HG03103 (cell line): ENCODE measurements around the gene ADGRL2.

Experiments used
- ATAC-seq: cut with Tn5 transposase; IDR thresholded peaks from one replicate; pipeline ENCODE4 v1.9.1; 2021; ENCODE audit warnings: low read depth; ENCODE audit not compliant: unreplicated experiment

The ADGRL2 gene

GRCh38 chr1:81894867-81895266 lies 94.1 kb downstream of the ADGRL2 start:
- no peak for ATAC-seq

- ATAC-seq, result no peak
Measured at GRCh38 chr1:81899214-81899821, 98.6 kb downstream of the ADGRL2 start.

- ATAC-seq, result no peak
Measured at GRCh38 chr1:81907575-81907974, 106.8 kb downstream of the ADGRL2 start.

GRCh38 chr1:81912383-81912782 lies 111.6 kb downstream of the ADGRL2 start:
- ATAC-seq, result no peak

GRCh38 chr1:81915937-81916336 lies 115.2 kb downstream of the ADGRL2 start:
- ATAC-seq, result no peak

GRCh38 chr1:81920245-81920740 lies 119.6 kb downstream of the ADGRL2 start:
- ATAC-seq, result no peak

GRCh38 chr1:81920886-81921285 lies 120.2 kb downstream of the ADGRL2 start:
- no peak for ATAC-seq

- no peak for ATAC-seq
Measured at GRCh38 chr1:81921344-81921743, 120.6 kb downstream of the ADGRL2 start.

- no peak for ATAC-seq
Measured at GRCh38 chr1:81921851-81922462, 121.2 kb downstream of the ADGRL2 start.

- no peak for ATAC-seq
Measured at GRCh38 chr1:81922955-81923354, 122.2 kb downstream of the ADGRL2 start.

GRCh38 chr1:81929106-81929505 lies 128.4 kb downstream of the ADGRL2 start:
- ATAC-seq, result no peak

GRCh38 chr1:81936853-81937252 lies 136.1 kb downstream of the ADGRL2 start:
- no peak for ATAC-seq

- ATAC-seq, result no peak
Measured at GRCh38 chr1:81937791-81938450, 137.2 kb downstream of the ADGRL2 start.

GRCh38 chr1:81948495-81948894 lies 147.8 kb downstream of the ADGRL2 start:
- ATAC-seq, result no peak

GRCh38 chr1:81949421-81949820 lies 148.7 kb downstream of the ADGRL2 start:
- ATAC-seq, result no peak

GRCh38 chr1:81950037-81950436 lies 149.3 kb downstream of the ADGRL2 start:
- ATAC-seq, result no peak

GRCh38 chr1:81950591-81951244 lies 150.0 kb downstream of the ADGRL2 start:
- ATAC-seq, result no peak

- no peak for ATAC-seq
Measured at GRCh38 chr1:81954534-81955020, 153.8 kb downstream of the ADGRL2 start.

- no peak for ATAC-seq
Measured at GRCh38 chr1:81967951-81968350, 167.2 kb downstream of the ADGRL2 start.

GRCh38 chr1:81970416-81970815 lies 169.7 kb downstream of the ADGRL2 start:
- no peak for ATAC-seq

- ATAC-seq, result no peak
Measured at GRCh38 chr1:81974222-81974841, 173.6 kb downstream of the ADGRL2 start.
